Liver (tissue), 10 donors: Measurements from ENCODE around the gene MARCOL. TPM values are rescaled to one million over a fixed set of nuclear protein-coding genes. Genes with fewer than 3 reads are reported as not detected.

Source experiments
- DNase-seq: peaks from one replicate; pipeline ENCODE4 v3.0.0-alpha.2; 2017; ENCODE audit warnings: low spot score
- H3K27ac ChIP-seq, 2 donors: one replicate each; pipeline ENCODE4 v1.7.0; 2013; ENCODE audit warnings: inconsistent platforms in 2 of 2, low read length in 2 of 2, control low read depth in 1 of 2, low read depth in 1 of 2, mild to moderate bottlenecking in 1 of 2
- H3K27me3 ChIP-seq, 4 donors: one replicate each; pipeline versions ENCODE4 v1.6.1 to v1.7.0; 2013; ENCODE audit warnings: low read length in 3 of 4, inconsistent platforms in 1 of 4, mild to moderate bottlenecking in 1 of 4, moderate library complexity in 1 of 4; ENCODE audit not compliant: control insufficient read depth in 4 of 4, insufficient read depth in 4 of 4
- H3K36me3 ChIP-seq, 4 donors: one replicate each; pipeline versions ENCODE4 v1.6.1 to v1.7.0; 2013; ENCODE audit warnings: low read length in 3 of 4, mild to moderate bottlenecking in 3 of 4, low read depth in 1 of 4, moderate library complexity in 1 of 4; ENCODE audit not compliant: control insufficient read depth in 4 of 4, insufficient read depth in 3 of 4
- H3K4me1 ChIP-seq, 4 donors: one replicate each; pipeline versions ENCODE4 v1.6.1 to v1.7.0; 2013; ENCODE audit warnings: low read length in 3 of 4, mild to moderate bottlenecking in 3 of 4, moderate library complexity in 1 of 4; ENCODE audit not compliant: control insufficient read depth in 4 of 4, insufficient read depth in 4 of 4
- H3K4me3 ChIP-seq, 3 donors: one replicate each; pipeline versions ENCODE4 v1.6.1 to v1.7.0; 2013; ENCODE audit warnings: low read length in 3 of 3, control low read depth in 1 of 3, low read depth in 1 of 3, mild to moderate bottlenecking in 1 of 3
- H3K9ac ChIP-seq, 2 donors: one replicate each; pipeline ENCODE4 v1.7.0; 2013; ENCODE audit warnings: low read length in 2 of 2, mild to moderate bottlenecking in 2 of 2, moderate library complexity in 2 of 2, control low read depth in 1 of 2, low read depth in 1 of 2
- H3K9me3 ChIP-seq, 4 donors: one replicate each; pipeline versions ENCODE4 v1.6.1 to v1.7.0; 2013; ENCODE audit warnings: low read length in 3 of 4; ENCODE audit not compliant: control insufficient read depth in 4 of 4
- FOXA1 ChIP-seq: IDR thresholded peaks from 2 replicates; pipeline ENCODE4 v1.6.1; 2016; ENCODE audit warnings: antibody characterized with exemption
- FOXA2 ChIP-seq: IDR thresholded peaks from 2 replicates; pipeline ENCODE4 v1.6.1; 2016; ENCODE audit warnings: antibody characterized with exemption
- HNF4A ChIP-seq, 2 donors: conservative IDR thresholded peaks; 2 replicates each; pipeline ENCODE4 v1.6.1; 2016; ENCODE audit warnings: antibody characterized with exemption in 2 of 2, mild to moderate bottlenecking in 2 of 2
- HNF4G ChIP-seq: IDR thresholded peaks from 2 replicates; pipeline ENCODE4 v1.6.1; 2016; ENCODE audit warnings: antibody characterized with exemption
- NR2F2 ChIP-seq: IDR thresholded peaks from 2 replicates; pipeline ENCODE4 v1.6.1; 2016; ENCODE audit warnings: antibody characterized with exemption
- RAD21 ChIP-seq, 2 donors: IDR thresholded peaks; 2 replicates each; pipeline ENCODE4 v1.6.1; 2016; ENCODE audit warnings: antibody characterized with exemption in 2 of 2, mild to moderate bottlenecking in 2 of 2
- RXRA ChIP-seq, 2 donors: IDR thresholded peaks; 2 replicates each; pipeline ENCODE4 v1.6.1; 2017 to 2018; ENCODE audit warnings: antibody characterized with exemption in 2 of 2, mild to moderate bottlenecking in 1 of 2
- SP1 ChIP-seq: IDR thresholded peaks from 2 replicates; pipeline ENCODE4 v1.6.1; 2018; ENCODE audit warnings: antibody characterized with exemption, mild to moderate bottlenecking
- TAF1 ChIP-seq: conservative IDR thresholded peaks from 2 replicates; pipeline ENCODE4 v1.6.1; 2016; ENCODE audit warnings: antibody characterized with exemption, mild to moderate bottlenecking
- WGBS: extraction: QIAGEN DNeasy Blood & Tissue Kit; methylation state at CpG from one replicate; pipeline ENCODE4 v1.1.7; 2013; 5-methylcytosine and 5-hydroxymethylcytosine counted together
- polyA plus RNA-seq, 2 donors: library from polyadenylated mRNA; stranded (reverse) in 1 of 2; unstranded in 1 of 2; fragments of 200-250 nt in 1 of 2; fragments of >200 nt in 1 of 2; fragmentation: Nextera tagmentation in 1 of 2; extraction: Ambion mirVana in 1 of 2; gene quantifications; one replicate each; pipeline versions ENCODE4 v1.2.1 to v1.2.3, GENCODE V29; 2013 to 2015
- small RNA-seq: library from RNA; depleted of rRNA; stranded (forward); fragments of <200 nt; gene quantifications from one replicate; pipeline ENCODE3, GENCODE V24; 2014
- total RNA-seq, 2 donors: library from RNA; depleted of rRNA; stranded (reverse); fragments of >200 nt; gene quantifications; one replicate each; pipeline ENCODE4 v1.2.3, GENCODE V29; 2014
- TF ChIP-seq, protein P1 (sequence below): IDR thresholded peaks from 2 replicates; pipeline ENCODE4 v1.6.1; 2016; ENCODE audit warnings: antibody characterized with exemption
- TF ChIP-seq, protein P2 (sequence below): IDR thresholded peaks from 2 replicates; pipeline ENCODE4 v1.6.1; 2016; ENCODE audit warnings: antibody characterized with exemption, mild to moderate bottlenecking
- TF ChIP-seq, protein P3 (sequence below): IDR thresholded peaks from 2 replicates; pipeline ENCODE4 v1.6.1; 2016; ENCODE audit warnings: antibody characterized with exemption
- TF ChIP-seq, protein P4 (sequence below): fragments of 150-350 bp; IDR thresholded peaks from 2 replicates; pipeline ENCODE4 v1.5.1; 2017; ENCODE audit warnings: improper control_type of control experiment, low read depth, low read length; ENCODE audit not compliant: missing input control
- TF ChIP-seq, protein P5 (sequence below): IDR thresholded peaks from 2 replicates; pipeline ENCODE4 v1.6.1; 2016; ENCODE audit warnings: antibody characterized with exemption
- donor health status: healthy.
- donor health status: healthy.
- donor health status: healthy.
- donor health status: healthy.
- donor health status: healthy.

Gene MARCOL
- total and polyA plus RNA-seq, 4 donors: not detected

DNA sequence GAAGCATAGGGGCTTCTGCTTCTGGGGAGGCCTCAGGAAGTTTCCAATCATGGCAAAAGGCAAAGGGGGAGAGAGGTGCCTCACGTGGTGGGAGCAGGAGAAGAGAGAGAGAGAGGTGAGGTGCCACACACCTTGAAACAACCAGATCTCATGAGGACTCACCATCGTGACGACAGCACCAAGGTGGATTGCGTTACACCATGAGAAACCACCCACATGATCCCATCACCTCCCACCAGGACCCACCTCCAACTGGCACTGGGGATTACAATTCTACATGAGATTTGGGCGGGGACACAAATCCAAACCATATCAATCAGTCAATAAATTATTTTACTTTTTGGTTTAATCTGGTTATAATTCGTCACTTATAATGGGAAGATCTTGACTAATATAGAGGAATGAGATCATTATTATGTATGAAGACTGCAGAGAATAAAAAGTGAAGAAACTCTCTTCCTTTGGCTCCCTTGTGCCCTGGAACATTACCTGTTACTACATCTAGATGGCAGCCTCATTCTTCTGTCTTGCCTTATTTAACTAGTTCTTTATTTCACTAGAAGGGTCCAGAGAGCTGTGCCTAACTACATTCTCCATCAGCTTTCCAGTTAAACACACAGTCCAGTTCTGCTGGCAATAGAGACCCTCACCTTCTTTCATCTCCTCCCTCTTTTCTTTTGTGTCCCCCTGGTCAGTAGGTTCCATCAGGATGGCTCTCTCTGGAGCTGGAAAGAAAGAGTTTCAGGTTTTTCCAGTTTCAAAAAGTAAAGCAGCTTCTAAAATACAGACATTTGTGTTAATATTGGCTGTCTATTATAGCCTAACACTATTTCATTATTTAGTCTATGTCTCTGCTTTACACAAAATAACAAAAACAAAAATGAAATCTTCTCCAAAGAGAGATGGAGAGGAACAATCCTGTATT lies 52.2 kb downstream of the MARCOL start:
- Histone ChIP-seq H3K36me3 (no peaks in the 10 kb centered on the region), H3K27me3 (no peaks in the 10 kb centered on the region), H3K27ac (no peak overlapping the region), H3K4me3 (no peak overlapping the region), H3K4me1 (no peaks in the 10 kb centered on the region), H3K9ac (no peak overlapping the region), H3K9me3 (no peaks in the 10 kb centered on the region)
- 80% methylated on average over 6 of the region's 6 CpGs for WGBS
- TF ChIP-seq HNF4G (no peak), FOXA2 (no peak), SP1 (no peak), HNF4A (conservative IDR thresholded peaks at IDR 0.05) (no peak), RXRA (IDR thresholded peaks at IDR 0.05) (no peak), RAD21 (IDR thresholded peaks at IDR 0.05) (peak; percentile 68 to 76), TAF1 (no peak), FOXA1 (no peak), NR2F2 (no peak)
- TF ChIP-seq, protein P1, sequence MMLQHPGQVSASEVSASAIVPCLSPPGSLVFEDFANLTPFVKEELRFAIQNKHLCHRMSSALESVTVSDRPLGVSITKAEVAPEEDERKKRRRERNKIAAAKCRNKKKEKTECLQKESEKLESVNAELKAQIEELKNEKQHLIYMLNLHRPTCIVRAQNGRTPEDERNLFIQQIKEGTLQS: no peak
- TF ChIP-seq, protein P2, sequence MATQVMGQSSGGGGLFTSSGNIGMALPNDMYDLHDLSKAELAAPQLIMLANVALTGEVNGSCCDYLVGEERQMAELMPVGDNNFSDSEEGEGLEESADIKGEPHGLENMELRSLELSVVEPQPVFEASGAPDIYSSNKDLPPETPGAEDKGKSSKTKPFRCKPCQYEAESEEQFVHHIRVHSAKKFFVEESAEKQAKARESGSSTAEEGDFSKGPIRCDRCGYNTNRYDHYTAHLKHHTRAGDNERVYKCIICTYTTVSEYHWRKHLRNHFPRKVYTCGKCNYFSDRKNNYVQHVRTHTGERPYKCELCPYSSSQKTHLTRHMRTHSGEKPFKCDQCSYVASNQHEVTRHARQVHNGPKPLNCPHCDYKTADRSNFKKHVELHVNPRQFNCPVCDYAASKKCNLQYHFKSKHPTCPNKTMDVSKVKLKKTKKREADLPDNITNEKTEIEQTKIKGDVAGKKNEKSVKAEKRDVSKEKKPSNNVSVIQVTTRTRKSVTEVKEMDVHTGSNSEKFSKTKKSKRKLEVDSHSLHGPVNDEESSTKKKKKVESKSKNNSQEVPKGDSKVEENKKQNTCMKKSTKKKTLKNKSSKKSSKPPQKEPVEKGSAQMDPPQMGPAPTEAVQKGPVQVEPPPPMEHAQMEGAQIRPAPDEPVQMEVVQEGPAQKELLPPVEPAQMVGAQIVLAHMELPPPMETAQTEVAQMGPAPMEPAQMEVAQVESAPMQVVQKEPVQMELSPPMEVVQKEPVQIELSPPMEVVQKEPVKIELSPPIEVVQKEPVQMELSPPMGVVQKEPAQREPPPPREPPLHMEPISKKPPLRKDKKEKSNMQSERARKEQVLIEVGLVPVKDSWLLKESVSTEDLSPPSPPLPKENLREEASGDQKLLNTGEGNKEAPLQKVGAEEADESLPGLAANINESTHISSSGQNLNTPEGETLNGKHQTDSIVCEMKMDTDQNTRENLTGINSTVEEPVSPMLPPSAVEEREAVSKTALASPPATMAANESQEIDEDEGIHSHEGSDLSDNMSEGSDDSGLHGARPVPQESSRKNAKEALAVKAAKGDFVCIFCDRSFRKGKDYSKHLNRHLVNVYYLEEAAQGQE: no peak
- TF ChIP-seq, protein P3, sequence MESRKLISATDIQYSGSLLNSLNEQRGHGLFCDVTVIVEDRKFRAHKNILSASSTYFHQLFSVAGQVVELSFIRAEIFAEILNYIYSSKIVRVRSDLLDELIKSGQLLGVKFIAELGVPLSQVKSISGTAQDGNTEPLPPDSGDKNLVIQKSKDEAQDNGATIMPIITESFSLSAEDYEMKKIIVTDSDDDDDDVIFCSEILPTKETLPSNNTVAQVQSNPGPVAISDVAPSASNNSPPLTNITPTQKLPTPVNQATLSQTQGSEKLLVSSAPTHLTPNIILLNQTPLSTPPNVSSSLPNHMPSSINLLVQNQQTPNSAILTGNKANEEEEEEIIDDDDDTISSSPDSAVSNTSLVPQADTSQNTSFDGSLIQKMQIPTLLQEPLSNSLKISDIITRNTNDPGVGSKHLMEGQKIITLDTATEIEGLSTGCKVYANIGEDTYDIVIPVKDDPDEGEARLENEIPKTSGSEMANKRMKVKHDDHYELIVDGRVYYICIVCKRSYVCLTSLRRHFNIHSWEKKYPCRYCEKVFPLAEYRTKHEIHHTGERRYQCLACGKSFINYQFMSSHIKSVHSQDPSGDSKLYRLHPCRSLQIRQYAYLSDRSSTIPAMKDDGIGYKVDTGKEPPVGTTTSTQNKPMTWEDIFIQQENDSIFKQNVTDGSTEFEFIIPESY: no peak
- TF ChIP-seq, protein P4, sequence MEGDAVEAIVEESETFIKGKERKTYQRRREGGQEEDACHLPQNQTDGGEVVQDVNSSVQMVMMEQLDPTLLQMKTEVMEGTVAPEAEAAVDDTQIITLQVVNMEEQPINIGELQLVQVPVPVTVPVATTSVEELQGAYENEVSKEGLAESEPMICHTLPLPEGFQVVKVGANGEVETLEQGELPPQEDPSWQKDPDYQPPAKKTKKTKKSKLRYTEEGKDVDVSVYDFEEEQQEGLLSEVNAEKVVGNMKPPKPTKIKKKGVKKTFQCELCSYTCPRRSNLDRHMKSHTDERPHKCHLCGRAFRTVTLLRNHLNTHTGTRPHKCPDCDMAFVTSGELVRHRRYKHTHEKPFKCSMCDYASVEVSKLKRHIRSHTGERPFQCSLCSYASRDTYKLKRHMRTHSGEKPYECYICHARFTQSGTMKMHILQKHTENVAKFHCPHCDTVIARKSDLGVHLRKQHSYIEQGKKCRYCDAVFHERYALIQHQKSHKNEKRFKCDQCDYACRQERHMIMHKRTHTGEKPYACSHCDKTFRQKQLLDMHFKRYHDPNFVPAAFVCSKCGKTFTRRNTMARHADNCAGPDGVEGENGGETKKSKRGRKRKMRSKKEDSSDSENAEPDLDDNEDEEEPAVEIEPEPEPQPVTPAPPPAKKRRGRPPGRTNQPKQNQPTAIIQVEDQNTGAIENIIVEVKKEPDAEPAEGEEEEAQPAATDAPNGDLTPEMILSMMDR: peak; percentile 40
- TF ChIP-seq, protein P5, sequence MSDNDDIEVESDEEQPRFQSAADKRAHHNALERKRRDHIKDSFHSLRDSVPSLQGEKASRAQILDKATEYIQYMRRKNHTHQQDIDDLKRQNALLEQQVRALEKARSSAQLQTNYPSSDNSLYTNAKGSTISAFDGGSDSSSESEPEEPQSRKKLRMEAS: no peak
- DNase-seq: no peak

Small RNA genes lying within 50 kb of the gene (small RNA-seq; reads per million reads assigned to genes)
- not detected for gene HMGN1P16

Other genes starting within 250 kb of the MARCOL start
- gene SPINK5, start 174.5 kb upstream of the MARCOL start, total RNA-seq: under 1 TPM in 1 of 2 donors, not detected in 1; 0.42 TPM
- under 1 TPM in 1 of 2 donors, not detected in 1; 0.10 TPM for gene SPINK5, start 174.5 kb upstream of the MARCOL start, polyA plus RNA-seq
- not detected for gene SPINK14, start 70.0 kb upstream of the MARCOL start, total RNA-seq
- not detected for gene SPINK14, start 70.0 kb upstream of the MARCOL start, polyA plus RNA-seq
- not detected for gene SPINK6, start 35.5 kb upstream of the MARCOL start, total RNA-seq
- gene SPINK6, start 35.5 kb upstream of the MARCOL start, polyA plus RNA-seq: not detected
- gene SPINK13, start 30.3 kb downstream of the MARCOL start, total RNA-seq: not detected
- gene SPINK13, start 30.3 kb downstream of the MARCOL start, polyA plus RNA-seq: not detected
- gene SPINK7, start 73.9 kb downstream of the MARCOL start, total RNA-seq: not detected
- gene SPINK7, start 73.9 kb downstream of the MARCOL start, polyA plus RNA-seq: not detected
- not detected for gene SPINK9, start 97.0 kb downstream of the MARCOL start, total RNA-seq
- not detected for gene SPINK9, start 97.0 kb downstream of the MARCOL start, polyA plus RNA-seq
- gene FBXO38, start 145.4 kb downstream of the MARCOL start, total RNA-seq: 10 to 100 TPM; 37.9 to 40.9 TPM
- 10 to 100 TPM in 1 of 2 donors, 1 to 10 TPM in 1; 8.2 to 12.8 TPM for gene FBXO38, start 145.4 kb downstream of the MARCOL start, polyA plus RNA-seq